ENCODE measurements around the gene DLGAP4. TPM values are rescaled to one million over a fixed set of nuclear protein-coding genes. Genes with fewer than 3 reads are reported as not detected.
A peak's percentile ranks its signal among the peaks of the same experiment; 100 is the strongest.
"Not testable (repeated sequence)": the region's sequence is repeated elsewhere in the genome, so short reads cannot be mapped to it uniquely, and the experiment has no call there.

DLGAP4 gene
- total RNA-seq, 2 donors from 2014 or later, result 45.8 to 64.3 TPM

DNA sequence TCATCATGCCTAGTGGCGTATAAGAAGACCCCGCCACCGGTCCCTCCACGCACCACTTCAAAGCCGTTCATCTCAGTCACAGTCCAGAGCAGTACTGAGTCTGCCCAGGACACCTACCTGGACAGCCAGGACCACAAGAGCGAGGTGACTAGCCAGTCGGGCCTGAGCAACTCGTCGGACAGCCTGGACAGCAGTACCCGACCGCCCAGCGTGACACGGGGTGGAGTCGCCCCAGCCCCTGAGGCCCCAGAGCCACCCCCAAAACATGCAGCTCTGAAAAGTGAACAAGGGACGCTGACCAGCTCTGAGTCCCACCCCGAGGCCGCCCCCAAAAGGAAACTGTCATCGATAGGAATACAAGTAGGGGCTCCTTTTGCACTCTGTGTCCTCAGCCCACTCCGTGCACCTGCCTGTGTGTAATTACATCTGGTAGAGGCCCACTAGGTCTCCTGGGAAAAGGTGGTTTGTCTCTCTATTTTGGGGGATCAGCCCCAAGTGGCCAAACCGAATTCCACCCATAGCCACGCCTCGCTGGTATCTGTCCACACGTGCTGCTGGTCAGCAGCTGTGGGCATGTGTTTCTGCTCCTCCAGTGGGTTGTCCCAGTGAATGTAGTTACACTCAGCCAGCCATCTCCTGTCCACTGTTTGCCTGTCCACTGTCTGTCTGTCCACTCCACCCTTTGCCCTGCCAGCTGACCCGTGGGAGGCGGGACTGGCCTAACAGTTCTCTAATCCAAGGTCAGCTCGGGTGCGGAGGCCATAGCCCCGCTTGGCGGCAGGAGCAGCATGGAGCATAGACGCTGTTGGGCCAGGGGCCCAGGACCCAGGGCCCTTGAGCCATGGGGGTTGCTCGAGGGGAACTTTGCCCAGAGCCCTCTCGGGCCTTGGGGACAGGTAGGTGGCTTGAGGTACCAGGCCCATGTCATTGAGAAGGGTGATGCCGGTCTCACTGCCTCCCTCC is 190.8 kb downstream of the DLGAP4 start:
- ATAC-seq, result no peak
- intact Hi-C loops (cut with DNase I), result no loop called here
- no peak for DNase-seq

DNA sequence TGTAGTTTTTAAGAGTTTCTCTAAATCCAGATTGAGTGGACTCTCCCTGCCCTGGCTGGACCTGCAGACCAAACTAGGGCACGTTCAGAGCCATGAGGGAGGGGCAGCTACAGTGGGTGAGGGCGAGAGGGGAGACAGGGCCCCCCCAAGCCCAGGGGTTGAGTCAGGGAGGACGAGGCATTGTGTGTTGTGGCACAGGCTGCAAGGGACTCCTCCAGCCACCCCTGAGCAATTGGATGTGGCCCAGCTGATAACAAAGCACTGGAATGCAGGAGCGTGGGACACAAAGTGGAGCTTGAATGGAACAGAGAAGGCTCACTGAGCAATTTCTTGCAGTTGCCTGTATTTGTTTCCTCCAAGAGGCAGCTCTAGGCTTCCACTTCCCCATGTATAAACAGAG is 191.7 kb downstream of the DLGAP4 start:
- intact Hi-C loops (cut with DNase I), result no loop called here
- peak; percentile 62 for DNase-seq

GRCh38 chr20:36498386-36499179 is 192.4 kb downstream of the DLGAP4 start:
- peak; percentile 73 to 86 for ATAC-seq

More for the DNA sequence above, 191.7 kb downstream of the DLGAP4 start:
- ATAC-seq, result peak; percentile 59 to 72

DNA sequence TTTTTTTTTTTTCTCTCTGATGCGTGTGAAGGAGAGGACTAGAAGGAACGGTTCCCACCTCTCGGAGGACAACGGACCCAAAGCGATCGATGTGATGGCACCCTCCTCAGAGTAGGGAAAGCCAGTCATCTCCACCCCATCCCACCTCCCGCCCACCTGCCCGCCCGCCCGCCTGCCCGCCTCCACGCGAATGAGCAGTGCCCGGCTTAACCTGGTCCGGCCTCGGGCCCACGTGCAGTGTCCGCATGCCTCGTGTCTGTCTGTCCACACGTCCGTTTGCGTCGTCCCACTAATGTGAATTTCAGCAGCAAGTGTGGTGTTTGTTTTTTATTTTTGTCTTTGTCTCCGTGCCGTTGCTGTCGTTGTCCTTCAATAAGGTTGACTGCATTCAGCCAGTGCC is 193.1 kb downstream of the DLGAP4 start:
- no peak for DNase-seq
- ATAC-seq, result no peak
- intact Hi-C loops (cut with DNase I), result no loop called here

More at GRCh38 chr20:36498386-36499179, 192.4 kb downstream of the DLGAP4 start:
- intact Hi-C loops (cut with DNase I), result no loop called here
- peak; percentile 54 for DNase-seq

GRCh38 chr20:36499723-36500501 is 193.8 kb downstream of the DLGAP4 start:
- ATAC-seq (no peak), DNase-seq (no peak)
- intact Hi-C loops (cut with DNase I), result no loop called here

GRCh38 chr20:36501367-36502006 is 195.3 kb downstream of the DLGAP4 start:
- intact Hi-C loops (cut with DNase I), result no loop called here
- DNase-seq, result no peak
- no peak for ATAC-seq

DNA sequence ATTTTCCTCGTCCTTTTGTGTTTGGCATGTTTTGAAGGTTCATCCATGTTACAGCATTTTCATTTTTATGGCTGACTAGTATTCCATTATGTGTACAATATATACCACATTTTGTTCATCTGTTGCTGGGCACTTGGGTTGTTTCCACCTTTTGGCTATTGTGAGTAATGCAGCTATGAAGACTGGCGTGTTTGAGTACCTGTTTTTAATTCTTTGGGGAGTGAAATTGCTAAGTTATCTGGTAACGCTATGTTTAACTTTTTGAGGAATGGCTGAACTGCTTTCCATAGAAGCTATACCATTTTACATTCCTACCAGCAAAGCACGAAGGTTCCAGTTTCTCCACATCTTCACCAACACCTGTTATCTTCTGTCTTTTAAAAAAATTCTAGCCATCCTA is 198.2 kb downstream of the DLGAP4 start:
- intact Hi-C loops (cut with DNase I), result no loop called here
- no peak for DNase-seq
- no peak for ATAC-seq

- ATAC-seq, result no peak
- intact Hi-C loops (cut with DNase I), result no loop called here
Observed at GRCh38 chr20:36506253-36506652, 200.1 kb downstream of the DLGAP4 start.

DNA sequence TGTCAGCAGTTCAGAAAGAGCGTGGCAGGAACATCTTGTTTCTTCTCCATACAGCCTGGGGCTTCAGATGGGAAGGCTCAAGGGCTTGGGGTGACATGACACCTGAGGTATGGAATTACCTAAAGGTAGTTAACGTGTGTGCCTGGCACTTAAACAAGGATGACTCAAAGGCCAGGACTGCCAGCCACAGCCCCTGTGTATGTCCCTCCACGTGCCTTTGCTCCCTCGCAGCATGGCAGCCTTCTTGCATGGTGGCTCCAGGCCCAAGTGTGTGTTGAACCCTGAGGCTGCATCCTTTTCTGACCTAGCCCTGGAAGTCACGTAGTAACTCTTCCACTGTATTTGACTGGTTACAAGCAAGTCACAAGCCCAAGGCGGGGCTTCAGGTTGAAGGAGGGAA is 201.6 kb downstream of the DLGAP4 start:
- no peak for DNase-seq
- intact Hi-C loops (cut with DNase I), result no loop called here
- no peak for ATAC-seq

More at GRCh38 chr20:36506253-36506652, 200.1 kb downstream of the DLGAP4 start:
- no peak for DNase-seq

GRCh38 chr20:36519012-36519719 is 213.0 kb downstream of the DLGAP4 start:
- DNase-seq (no peak), ATAC-seq (no peak)
- intact Hi-C loops (cut with DNase I), result no loop called here

GRCh38 chr20:36519944-36520343 is 213.8 kb downstream of the DLGAP4 start:
- intact Hi-C loops (cut with DNase I), result no loop called here
- no peak for ATAC-seq

GRCh38 chr20:36521526-36521925 is 215.4 kb downstream of the DLGAP4 start:
- intact Hi-C loops (cut with DNase I), result no loop called here
- ATAC-seq (no peak), DNase-seq (no peak)

More at GRCh38 chr20:36519944-36520343, 213.8 kb downstream of the DLGAP4 start:
- DNase-seq, result no peak

- DNase-seq; intact Hi-C loops (cut with DNase I); ATAC-seq: not testable (repeated sequence)
Observed at GRCh38 chr20:36522412-36522811, 216.3 kb downstream of the DLGAP4 start.

GRCh38 chr20:36523341-36523740 is 217.2 kb downstream of the DLGAP4 start:
- intact Hi-C loops (cut with DNase I), result no loop called here
- no peak for ATAC-seq

GRCh38 chr20:36525620-36526365 is 219.7 kb downstream of the DLGAP4 start:
- no peak for ATAC-seq
- intact Hi-C loops (cut with DNase I), result no loop called here

More at GRCh38 chr20:36523341-36523740, 217.2 kb downstream of the DLGAP4 start:
- DNase-seq, result no peak

DNA sequence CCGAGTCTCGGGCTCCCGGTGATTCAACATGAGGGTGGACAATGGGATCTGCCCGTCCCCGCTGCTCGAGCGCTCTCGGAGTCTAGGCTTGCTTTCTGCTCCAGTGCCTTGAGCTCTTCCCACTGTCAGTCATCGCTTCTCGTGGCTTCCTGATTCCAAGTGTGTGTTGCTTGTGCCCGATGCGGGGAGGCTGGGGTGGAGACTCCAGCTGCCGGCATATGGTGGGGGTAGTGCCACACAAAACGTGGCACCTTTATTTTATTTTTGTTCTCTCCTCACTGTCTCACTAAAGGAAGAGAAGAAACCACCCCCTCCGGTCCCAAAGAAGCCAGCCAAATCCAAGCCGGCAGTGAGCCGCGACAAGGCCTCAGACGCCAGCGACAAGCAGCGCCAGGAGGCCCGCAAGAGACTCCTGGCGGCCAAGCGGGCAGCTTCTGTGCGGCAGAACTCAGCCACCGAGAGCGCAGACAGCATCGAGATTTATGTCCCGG is 220.4 kb downstream of the DLGAP4 start:
- no peak for DNase-seq
- intact Hi-C loops (cut with DNase I), result no loop called here
- ATAC-seq, result no peak

More at GRCh38 chr20:36525620-36526365, 219.7 kb downstream of the DLGAP4 start:
- no peak for DNase-seq
